Renal cortex interstitium (tissue), 11 donors: ENCODE results near the gene ADGRD1. TPM values are rescaled to one million over a fixed set of nuclear protein-coding genes. Genes with fewer than 3 reads are reported as not detected.
"Not testable (repeated sequence)": the region's sequence is repeated elsewhere in the genome, so short reads cannot be mapped to it uniquely, and the experiment has no call there.

Experiments
- DNase-seq, 11 donors: peaks; one replicate each; pipeline ENCODE4 v3.0.0-alpha.2; 2013; ENCODE audit warnings: low read depth in 9 of 11, low spot score in 4 of 11; ENCODE audit errors: extremely low read depth in 1 of 11
- polyA plus RNA-seq, 3 donors: library from polyadenylated mRNA; unstranded; fragments of 120-200 nt; gene quantifications; one replicate each; pipeline ENCODE4 v1.2.1, GENCODE V29; 2013; ENCODE audit not compliant: insufficient read length in 3 of 3

ADGRD1 gene
- polyA plus RNA-seq, 3 donors = 12.8 to 15.0 (median 14.3) TPM

DNA sequence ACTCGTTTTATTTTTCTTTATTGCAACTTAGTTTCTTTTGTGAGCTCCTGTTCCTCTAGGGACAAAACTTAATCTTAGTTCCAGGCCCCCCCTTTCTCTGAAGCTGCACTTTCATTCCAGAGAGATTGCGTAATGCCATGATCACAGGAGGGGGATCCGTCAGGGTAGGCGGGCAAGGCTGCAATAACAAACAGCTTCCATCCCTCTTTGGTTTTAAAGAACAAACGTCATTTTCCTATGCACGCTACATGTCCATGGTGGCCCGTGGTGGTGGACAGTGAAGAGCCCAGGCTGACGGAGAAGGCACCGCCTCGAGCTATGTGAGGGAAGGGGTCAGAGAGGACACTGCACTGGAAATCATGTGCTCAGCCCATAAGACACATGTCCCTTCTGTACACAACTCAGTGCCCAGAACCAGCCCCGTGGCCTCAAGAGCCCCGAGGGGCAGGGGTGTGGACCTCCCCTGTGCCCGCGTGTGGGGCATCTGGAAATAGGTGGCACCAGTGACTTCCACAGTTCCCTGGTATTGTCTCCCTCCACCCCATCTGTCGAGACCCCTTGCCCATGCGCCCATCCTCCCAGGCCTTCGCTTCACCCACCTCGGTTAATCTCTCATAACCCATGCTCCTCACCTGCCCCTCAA is 161.4 kb downstream of the ADGRD1 start:
- DNase-seq = no peak

- no peak for DNase-seq
Measured at GRCh38 chr12:131115766-131116467, 162.2 kb downstream of the ADGRD1 start.

- DNase-seq = no peak
Measured at GRCh38 chr12:131116468-131117117, 162.9 kb downstream of the ADGRD1 start.

GRCh38 chr12:131117438-131118245 is 163.9 kb downstream of the ADGRD1 start:
- no peak for DNase-seq

- no peak for DNase-seq
Measured at GRCh38 chr12:131118371-131118770, 164.7 kb downstream of the ADGRD1 start.

DNA sequence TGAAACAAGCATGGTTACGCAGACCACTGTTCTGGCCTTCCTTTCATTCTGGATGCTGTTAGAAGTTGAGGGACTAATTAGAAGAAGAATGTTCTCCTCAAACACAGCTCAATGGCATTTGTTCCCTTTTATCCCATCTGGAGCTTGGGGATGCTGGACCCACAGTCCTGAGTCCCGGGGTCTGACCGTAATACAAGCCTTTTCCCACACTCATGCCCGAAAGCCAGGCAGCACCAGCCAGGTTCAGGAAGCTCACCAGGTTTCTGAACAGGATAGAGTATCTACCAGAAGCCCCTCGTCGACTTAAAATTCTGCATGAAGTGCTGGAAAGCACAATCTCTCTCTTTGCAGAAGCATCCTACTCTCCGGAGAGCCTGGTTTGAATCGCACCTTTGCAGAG is 165.6 kb downstream of the ADGRD1 start:
- not testable (repeated sequence) for DNase-seq

DNA sequence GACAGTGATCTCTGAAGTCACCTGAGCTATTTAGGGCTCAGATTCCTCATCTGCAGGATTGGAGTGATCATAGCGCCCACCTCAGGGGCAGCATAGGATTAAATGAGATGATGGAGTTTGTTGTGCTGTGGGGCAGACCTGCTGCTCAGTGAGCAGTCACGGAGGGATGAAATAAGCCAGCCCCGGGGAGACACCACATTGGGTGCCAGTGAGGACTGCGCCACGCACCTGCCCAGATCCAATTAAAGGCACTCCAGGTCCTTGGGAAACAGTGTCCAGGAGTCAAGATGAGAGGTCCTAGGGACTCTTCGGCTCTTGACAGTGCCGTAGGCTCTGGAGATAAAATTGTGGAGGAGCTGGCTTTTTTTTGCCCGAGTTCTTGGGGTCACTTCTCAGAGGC is 166.2 kb downstream of the ADGRD1 start:
- DNase-seq = no peak

GRCh38 chr12:131120831-131121271 is 167.1 kb downstream of the ADGRD1 start:
- DNase-seq = no peak

GRCh38 chr12:131121705-131122405 is 168.1 kb downstream of the ADGRD1 start:
- DNase-seq = no peak

- DNase-seq = no peak
Measured at GRCh38 chr12:131122631-131123030, 168.9 kb downstream of the ADGRD1 start.

DNA sequence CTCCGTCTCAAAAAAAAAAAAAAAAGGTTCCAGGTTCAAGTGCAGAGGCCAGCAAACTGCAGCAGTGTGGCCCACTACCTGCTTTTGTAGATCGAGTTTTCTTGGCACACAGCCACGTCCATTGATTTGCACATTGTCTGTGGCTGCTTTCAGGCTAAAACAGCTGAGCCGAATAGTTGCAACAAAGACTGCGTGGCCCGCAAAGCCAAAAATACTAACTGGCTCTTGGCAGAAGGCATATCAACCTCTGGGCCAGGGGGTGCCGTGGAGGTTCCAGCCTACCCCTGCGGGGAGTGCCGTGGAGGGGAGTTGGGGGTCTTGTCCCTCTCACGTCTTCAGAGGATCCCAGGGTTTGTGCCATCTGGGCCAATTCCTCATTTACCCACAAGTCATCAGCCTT is 170.1 kb downstream of the ADGRD1 start:
- no peak for DNase-seq

DNA sequence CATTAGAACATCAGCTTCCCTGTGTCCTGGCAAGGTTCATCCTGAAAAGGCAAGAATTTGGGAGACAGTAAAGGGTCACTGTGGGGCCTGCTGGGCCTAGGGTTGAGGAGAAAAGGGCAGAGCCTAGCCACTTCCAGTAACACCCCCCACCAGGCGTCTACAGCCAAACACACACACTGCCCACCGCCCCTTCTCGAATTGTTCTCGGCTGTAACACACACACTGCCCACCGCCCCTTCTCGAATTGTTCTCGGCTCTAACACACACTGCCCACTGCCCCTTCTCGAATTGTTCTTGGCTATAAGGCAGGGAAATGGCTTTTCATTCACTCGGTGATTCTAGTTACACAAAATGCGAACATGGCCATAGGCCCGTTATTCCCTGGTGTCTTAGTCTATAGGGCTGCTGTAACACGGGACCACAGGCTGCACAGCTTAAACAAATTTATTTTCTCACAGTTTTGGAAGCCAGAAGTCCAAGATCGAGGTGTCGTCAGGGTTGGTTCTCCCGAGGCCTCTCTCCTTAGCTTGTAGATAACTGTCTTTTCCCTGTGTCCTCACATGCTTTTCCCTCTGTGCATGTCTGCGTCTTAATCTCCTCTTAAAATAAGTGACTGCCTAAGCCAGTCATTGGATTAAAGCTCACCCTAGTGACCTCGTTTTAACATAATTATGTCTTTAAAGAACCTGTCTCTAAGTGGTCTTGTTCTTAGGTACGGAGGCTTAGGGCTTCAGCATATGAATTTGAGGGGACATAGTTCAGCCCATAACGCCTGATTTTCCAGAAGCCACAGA is 171.0 kb downstream of the ADGRD1 start:
- no peak for DNase-seq

GRCh38 chr12:131126662-131127173 is 173.0 kb downstream of the ADGRD1 start:
- DNase-seq = no peak

DNA sequence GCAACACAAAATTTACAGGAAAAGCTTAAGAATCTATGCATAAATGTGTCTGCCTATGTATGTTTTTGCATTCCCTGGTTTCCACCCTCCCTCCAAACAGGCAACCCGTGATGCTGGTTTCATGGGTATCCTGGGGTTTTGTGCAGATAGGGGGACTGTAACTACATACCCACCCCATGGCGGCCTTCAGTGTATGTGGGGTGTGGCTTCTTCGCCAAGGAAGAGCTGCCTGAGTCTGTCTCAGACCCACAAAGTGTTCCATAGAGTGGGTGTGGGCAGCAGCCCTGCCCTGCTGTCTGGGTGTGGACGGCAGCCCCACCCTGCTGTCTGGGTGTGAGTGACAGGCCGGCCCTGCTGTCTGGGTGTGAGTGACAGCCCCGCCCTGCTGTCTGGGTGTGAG is 174.8 kb downstream of the ADGRD1 start:
- DNase-seq = no peak

- DNase-seq = not testable (repeated sequence)
Measured at GRCh38 chr12:131128966-131129619, 175.4 kb downstream of the ADGRD1 start.

DNA sequence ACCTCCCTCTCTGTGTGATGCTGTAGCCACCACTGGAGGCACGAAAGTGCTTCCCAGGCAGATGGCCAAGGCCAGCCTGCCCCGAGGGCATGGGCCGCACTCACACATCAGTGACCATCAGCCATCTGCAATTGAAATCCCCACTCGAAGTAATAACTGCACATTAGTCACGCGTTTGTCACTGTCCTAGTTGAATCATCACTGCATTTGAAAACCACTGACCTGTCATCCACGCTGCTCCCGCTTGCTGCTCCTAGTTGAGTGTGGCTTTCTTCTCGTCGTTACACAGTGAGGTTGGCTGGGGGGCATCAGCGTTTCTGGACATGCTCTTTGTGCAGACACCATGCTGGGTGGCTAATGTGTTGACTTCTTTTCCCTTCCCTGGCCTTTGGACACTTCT is 176.1 kb downstream of the ADGRD1 start:
- no peak for DNase-seq

DNA sequence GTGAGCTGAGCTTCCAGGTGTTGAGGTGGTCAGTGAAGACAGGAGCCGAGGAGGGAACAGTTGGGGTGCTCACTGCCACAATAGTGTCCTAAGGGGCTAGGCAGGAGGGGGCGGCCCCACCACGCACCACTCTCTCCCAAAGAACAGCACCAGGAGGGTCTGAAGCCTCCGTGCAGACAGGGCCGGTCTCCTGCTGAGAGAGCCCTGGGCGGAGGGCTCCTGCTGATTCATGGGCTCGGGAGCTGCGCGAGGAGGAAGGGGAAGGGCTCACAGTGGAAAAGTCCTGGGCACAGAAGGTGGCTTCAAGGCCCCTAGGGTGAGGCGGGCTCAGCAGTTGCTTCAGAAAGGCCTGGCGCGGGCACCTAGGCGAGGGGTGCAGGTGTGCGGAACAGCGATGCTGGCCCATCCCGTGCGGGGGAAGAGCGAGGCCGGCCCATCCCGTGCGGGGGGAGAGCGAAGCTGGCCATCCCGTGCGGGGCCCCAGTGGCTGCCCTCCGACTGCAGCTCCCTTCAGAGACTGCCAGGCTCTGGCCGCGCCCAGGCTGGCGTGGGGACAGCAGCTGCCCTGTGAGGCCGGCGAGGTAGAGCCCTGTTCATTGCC is 176.7 kb downstream of the ADGRD1 start:
- DNase-seq = no peak
